Epidermal melanocyte (primary cell): ENCODE results near the gene CAPN10.

Source experiments
- DNase-seq: peaks from one replicate; pipeline ENCODE4 v3.0.0; 2011; ENCODE audit warnings: low spot score; ENCODE audit not compliant: insufficient read length

CAPN10 gene

DNA sequence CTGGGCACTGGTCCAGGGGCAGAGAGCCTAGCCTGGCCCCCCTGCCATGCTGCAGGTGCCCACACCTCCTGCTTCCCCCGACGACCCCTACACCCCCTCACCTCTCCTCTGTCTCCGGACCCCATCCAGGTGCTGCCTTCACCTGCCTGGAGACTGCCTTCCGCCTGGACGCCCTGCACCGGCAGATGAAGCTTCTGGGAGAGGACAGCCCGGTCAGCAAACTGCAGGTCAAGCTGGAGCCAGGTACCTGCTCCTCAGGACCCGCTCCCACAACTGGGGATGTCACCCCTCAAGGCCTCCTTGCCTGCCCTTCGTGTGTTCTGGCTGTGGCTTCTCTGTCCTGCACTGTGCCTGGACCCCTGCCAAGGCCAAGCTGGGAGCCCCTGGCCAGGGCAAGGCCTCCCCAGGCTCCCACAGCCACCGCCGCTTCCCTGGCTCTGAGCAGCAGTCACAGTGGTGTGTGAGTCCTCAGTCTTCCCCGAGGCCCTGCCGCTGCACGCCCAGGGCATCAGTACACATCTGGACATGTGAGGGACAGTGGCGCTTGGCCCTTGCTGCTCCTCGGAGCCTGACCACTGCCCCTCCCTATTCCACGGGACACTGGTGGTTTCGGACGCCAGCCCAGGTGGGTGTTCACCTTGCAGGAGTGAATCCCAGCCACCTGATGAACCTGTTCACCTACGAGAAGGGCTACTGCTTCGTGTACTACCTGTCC, 12.0 kb upstream of the CAPN10 start:
- peak; percentile 3 for DNase-seq

- DNase-seq: peak; percentile 2
Observed at GRCh38 chr2:240575101-240575965, 11.2 kb upstream of the CAPN10 start.

GRCh38 chr2:240576036-240576435, 10.5 kb upstream of the CAPN10 start:
- DNase-seq: peak; percentile 2

GRCh38 chr2:240576436-240577205, 9.9 kb upstream of the CAPN10 start:
- DNase-seq: peak; percentile 9

GRCh38 chr2:240577281-240578109, 9.0 kb upstream of the CAPN10 start:
- DNase-seq: no peak

- DNase-seq: no peak
Observed at GRCh38 chr2:240578110-240578450, 8.5 kb upstream of the CAPN10 start.

GRCh38 chr2:240578488-240578887, 8.0 kb upstream of the CAPN10 start:
- DNase-seq: no peak

GRCh38 chr2:240579071-240579762, 7.3 kb upstream of the CAPN10 start:
- no peak for DNase-seq

GRCh38 chr2:240579771-240580614, 6.5 kb upstream of the CAPN10 start:
- peak; percentile 8 for DNase-seq

DNA sequence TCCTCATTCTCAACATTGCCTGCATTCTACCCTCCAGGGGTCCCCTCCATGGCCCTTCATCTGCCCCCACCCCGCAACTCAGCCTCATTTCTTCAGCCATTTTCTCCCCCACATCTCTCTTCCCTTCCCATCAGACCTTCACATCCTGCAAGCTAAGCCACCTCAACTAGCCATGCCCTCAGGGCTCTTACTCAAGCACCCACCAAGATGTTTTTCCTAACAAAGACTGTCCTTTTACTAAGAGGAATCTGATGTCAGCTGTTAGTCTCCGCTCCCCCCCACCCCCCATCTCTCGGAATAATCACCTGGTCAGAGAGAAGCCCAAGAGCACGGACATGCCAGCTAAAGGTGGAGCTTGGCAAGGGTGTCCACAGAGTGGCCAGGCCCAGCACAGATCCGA, 4.7 kb upstream of the CAPN10 start:
- no peak for DNase-seq

DNA sequence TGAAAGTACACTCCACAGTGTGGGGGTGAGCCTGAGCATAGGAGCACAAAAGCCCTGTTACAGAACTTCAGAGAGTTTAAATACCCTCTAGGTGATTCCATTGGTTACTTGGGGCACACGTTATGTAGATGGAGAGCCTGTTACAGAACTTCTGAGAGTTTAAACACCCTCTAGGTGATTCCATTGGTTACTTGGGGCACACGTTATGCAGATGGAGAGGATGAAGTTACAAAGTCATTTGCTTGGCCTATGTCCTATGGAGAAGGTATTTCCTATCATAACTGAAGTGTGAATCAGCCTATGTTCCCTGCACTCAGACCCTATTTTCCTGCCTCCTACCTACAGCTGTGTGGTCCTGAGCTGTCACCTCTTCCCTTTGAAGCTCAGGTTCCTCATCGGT, 3.8 kb upstream of the CAPN10 start:
- DNase-seq: no peak

GRCh38 chr2:240583774-240584173, 2.8 kb upstream of the CAPN10 start:
- no peak for DNase-seq

GRCh38 chr2:240584486-240585031, 2.0 kb upstream of the CAPN10 start:
- DNase-seq: peak; percentile 14

- DNase-seq: no peak
Observed at GRCh38 chr2:240585101-240585500, 1.4 kb upstream of the CAPN10 start.

DNA sequence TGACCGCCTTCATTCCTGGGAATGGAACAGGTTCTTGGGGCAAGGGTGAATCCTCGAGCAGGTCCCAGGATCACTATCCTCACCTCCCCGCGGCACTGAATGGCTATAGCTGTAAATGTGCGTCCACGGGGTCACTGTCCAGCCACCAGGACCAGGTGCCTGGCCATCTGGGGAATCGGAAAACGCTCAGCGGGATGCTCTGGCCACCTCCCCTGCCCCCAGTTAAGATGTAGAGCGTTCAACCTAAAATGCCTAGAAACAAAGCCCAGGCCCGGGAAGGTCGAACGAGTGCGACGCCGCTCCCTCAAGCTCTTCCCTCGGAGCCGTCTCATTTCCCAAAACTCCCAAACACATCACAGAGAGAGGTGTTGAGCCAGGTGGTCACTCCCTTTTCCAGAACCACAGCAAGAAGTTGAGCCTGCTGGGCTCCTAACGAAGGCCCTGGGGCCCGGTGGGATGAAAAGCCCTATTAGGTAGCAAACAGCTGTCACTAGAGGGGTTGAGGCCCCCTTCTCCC, 795 bp upstream of the CAPN10 start:
- peak; percentile 5 for DNase-seq

- DNase-seq: no peak
Observed at GRCh38 chr2:240586919-240587800, 626 bp downstream of the CAPN10 start.

DNA sequence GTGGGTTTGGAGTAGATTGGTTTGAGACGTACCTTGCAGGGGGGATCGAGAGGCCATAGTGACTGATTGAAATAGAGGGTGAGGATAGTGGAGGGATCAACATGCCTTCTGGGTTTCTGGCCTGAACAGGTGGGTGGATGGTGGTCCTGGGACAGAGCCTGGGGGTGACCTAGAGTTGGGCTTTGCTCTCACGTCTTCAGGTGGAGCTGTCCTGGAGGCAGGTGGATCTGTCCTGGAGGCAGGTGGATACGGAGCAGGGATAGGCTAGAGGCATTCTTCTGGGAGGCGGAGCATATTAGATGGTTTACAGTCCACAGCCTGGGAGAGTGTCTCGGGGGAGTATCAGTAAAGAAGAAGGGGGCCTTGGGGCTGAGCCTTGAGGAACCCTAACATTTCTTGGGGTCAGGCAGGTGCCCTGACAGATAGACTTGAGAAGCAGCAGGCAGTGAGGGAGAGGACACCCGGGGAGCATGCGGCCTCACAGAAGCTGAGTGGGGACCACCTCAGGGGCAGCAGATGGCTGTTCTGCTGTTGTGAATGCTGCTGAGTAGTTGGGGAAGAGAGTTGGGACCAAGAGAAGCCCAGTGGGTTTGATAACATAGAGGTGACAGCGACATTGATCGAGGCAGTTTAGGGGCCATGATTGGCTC, 1.6 kb downstream of the CAPN10 start:
- peak; percentile 1 for DNase-seq

DNA sequence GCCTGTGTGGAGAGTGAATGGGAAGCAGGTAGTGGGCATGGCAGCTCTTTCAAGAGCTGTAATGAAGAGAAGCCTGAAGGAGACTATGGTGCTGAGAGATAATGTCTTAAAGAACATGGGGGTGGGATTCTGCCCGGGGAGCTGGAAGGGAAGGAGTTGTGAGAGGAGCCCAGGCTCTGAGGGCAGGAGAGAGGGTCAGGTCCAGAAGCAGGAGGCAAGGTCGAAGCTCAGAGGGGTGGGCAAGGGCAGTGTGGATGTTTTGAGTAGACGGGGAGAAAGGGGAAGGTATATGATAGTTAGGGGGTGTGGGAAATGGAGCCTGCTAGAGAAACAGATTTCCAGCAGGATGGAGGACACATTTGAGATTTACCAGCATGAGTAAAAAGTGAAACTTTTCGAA, 2.1 kb downstream of the CAPN10 start:
- peak; percentile 7 for DNase-seq
